HCT116 (cell line): ENCODE results near the gene PAMR1. TPM values are rescaled to one million over a fixed set of nuclear protein-coding genes. Genes with fewer than 3 reads are reported as not detected.

Experiments
- ATAC-seq: fragments of 200-7000 bp; cut with Tn5 transposase; 2 replicates; pipeline ENCODE4 v1.9.1; 2020; ENCODE audit warnings: mild to moderate bottlenecking, moderate library complexity
- BruUV-seq: library from RNA; stranded (reverse); fragments of 400-500 nt; replicated peaks from 2 replicates; lab custom pipeline; 2021; lab: Mats Ljungman, UMichigan
- CTCF ChIA-PET: fragments of 300-600 bp; sonication (Branson Sonifier 250); formaldehyde crosslinking; loops from one replicate; lab custom pipeline; 2021; ENCODE audit warnings: antibody characterized with exemption; lab: Charles Lee
- POLR2A ChIA-PET: fragments of 300-600, 350-600 bp; sonication (Branson Sonifier 250); formaldehyde crosslinking; loops from one replicate; lab custom pipeline; 2021; ENCODE audit warnings: antibody characterized with exemption; lab: Charles Lee
- RAD21 ChIA-PET, 2 experiments: fragments of 300-600 bp; sonication (Branson Sonifier 250); formaldehyde crosslinking; loops; one replicate each; lab custom pipeline; 2023; ENCODE audit warnings: low total read pairs in 2 of 2; ENCODE audit not compliant: uncharacterized antibody in 2 of 2, unreplicated experiment in 2 of 2, low non-redundant PET in 1 of 2; lab: Charles Lee
- DNase-seq: peaks from one replicate; pipeline ENCODE4 v3.0.0-alpha.2; 2010; ENCODE audit warnings: low read depth, low spot score
- H2AFZ ChIP-seq: fragments of 200-600 bp; shearing (Covaris generic), sonication (generic); 2 replicates; pipeline ENCODE4 v1.6.1; 2017; ENCODE audit warnings: low read depth, mixed run types, mixed read lengths, antibody characterized with exemption, low read length; ENCODE audit not compliant: poor library complexity, severe bottlenecking
- H3K27ac ChIP-seq: 2 replicates; pipeline ENCODE4 v1.5.1; 2012; ENCODE audit warnings: low read depth, low read length
- H3K27me3 ChIP-seq: fragments of 200-600 bp; sonication (generic); 2 replicates; pipeline ENCODE4 v1.6.1; 2016; ENCODE audit warnings: mixed run types, low read length, mixed read lengths; ENCODE audit not compliant: insufficient read depth
- H3K36me3 ChIP-seq, 2 experiments: fragments of 200-500 bp in 1 of 2; fragments of 200-600 bp in 1 of 2; sonication (Bioruptor generic) in 1 of 2; sonication (generic) in 1 of 2; 2 replicates each; pipeline versions ENCODE4 v1.5.1 to v1.6.1; 2014 to 2016; ENCODE audit warnings: low read length in 2 of 2, inconsistent platforms in 1 of 2, mixed read lengths in 1 of 2, mixed run types in 1 of 2; ENCODE audit not compliant: insufficient read depth in 2 of 2, control insufficient read depth in 1 of 2
- H3K4me1 ChIP-seq, 2 experiments: fragments of 200-600 bp in 1 of 2; sonication (generic) in 1 of 2; 2 replicates each; pipeline versions ENCODE4 v1.5.1 to v1.6.1; 2012 to 2017; ENCODE audit warnings: low read length in 2 of 2, inconsistent platforms in 1 of 2, mild to moderate bottlenecking in 1 of 2, mixed read lengths in 1 of 2, mixed run types in 1 of 2, moderate library complexity in 1 of 2; ENCODE audit not compliant: insufficient read depth in 2 of 2, control insufficient read depth in 1 of 2
- H3K4me2 ChIP-seq: fragments of 200-600 bp; sonication (generic); 2 replicates; pipeline ENCODE4 v1.6.1; 2017; ENCODE audit warnings: mixed run types, low read length, mixed read lengths
- H3K4me3 ChIP-seq, 2 experiments: fragments of 200-600 bp in 1 of 2; sonication (generic) in 1 of 2; replicated peaks in 1 of 2; 2 replicates each; pipeline ENCODE4 v1.5.1; 2011 to 2016; ENCODE audit warnings: low read length in 2 of 2, control low read depth in 1 of 2, low read depth in 1 of 2, mild to moderate bottlenecking in 1 of 2, mixed read lengths in 1 of 2, mixed run types in 1 of 2
- H3K79me2 ChIP-seq: fragments of 200-600 bp; sonication (generic); 2 replicates; pipeline ENCODE4 v1.6.1; 2017; ENCODE audit warnings: mild to moderate bottlenecking, mixed run types, low read length, moderate library complexity, mixed read lengths; ENCODE audit not compliant: insufficient read depth
- H3K9ac ChIP-seq: fragments of 200-600 bp; sonication (generic); 2 replicates; pipeline ENCODE4 v1.6.1; 2016; ENCODE audit warnings: low read length, mixed read lengths
- H3K9me2 ChIP-seq: fragments of 200-600 bp; sonication (generic), shearing (Covaris generic); 2 replicates; pipeline ENCODE4 v1.6.1; 2017; ENCODE audit warnings: mixed run types, mild to moderate bottlenecking, moderate library complexity; ENCODE audit not compliant: insufficient read depth
- H3K9me3 ChIP-seq, 2 experiments: fragments of 200-500 bp in 1 of 2; fragments of 200-600 bp in 1 of 2; sonication (Bioruptor generic) in 1 of 2; sonication (generic) in 1 of 2; 2 replicates each; pipeline ENCODE4 v1.6.1; 2014 to 2017; ENCODE audit warnings: low read length in 2 of 2, mixed read lengths in 2 of 2, inconsistent platforms in 1 of 2, low read depth in 1 of 2, mild to moderate bottlenecking in 1 of 2, mixed run types in 1 of 2, moderate library complexity in 1 of 2; ENCODE audit not compliant: control insufficient read depth in 1 of 2, insufficient read depth in 1 of 2
- H4K20me1 ChIP-seq: fragments of 200-600 bp; sonication (generic), shearing (Covaris generic); 2 replicates; pipeline ENCODE4 v1.6.1; 2017; ENCODE audit warnings: mixed run types, mild to moderate bottlenecking, moderate library complexity; ENCODE audit not compliant: insufficient read depth
- EGR1 ChIP-seq: IDR thresholded peaks from 2 replicates; pipeline ENCODE4 v1.6.1; 2012; ENCODE audit warnings: low read depth
- JUND ChIP-seq: IDR thresholded peaks from 2 replicates; pipeline ENCODE4 v1.6.1; 2012
- REST ChIP-seq: IDR thresholded peaks from 2 replicates; pipeline ENCODE4 v1.6.1; 2012; ENCODE audit warnings: low read depth
- TCF7L2 ChIP-seq: IDR thresholded peaks from 2 replicates; pipeline ENCODE4 v1.7.0; 2011; ENCODE audit warnings: borderline replicate concordance, inconsistent platforms; ENCODE audit not compliant: insufficient read depth, insufficient read length; ENCODE audit errors: extremely low read depth
- ZFX ChIP-seq: fragments of 450-650 bp; IDR thresholded peaks from 2 replicates; pipeline ENCODE4 v1.6.1; 2017
- intact Hi-C: fragments of 100-400 bp; cut with micrococcal nuclease; formaldehyde crosslinking; loops from 2 replicates; pipeline ENCODE4 v1.10.0; 2022
- total RNA-seq: library from RNA; stranded (reverse); gene quantifications from one replicate; pipeline ENCODE4 v1.2.1, GENCODE V29; 2021; ENCODE audit not compliant: unreplicated experiment
- TF ChIP-seq, protein P1 (sequence below), 3 experiments: fragments of 200-600 bp in 1 of 3; sonication (generic) in 1 of 3; IDR thresholded peaks in 2 of 3; conservative IDR thresholded peaks in 1 of 3; 2 replicates each; pipeline ENCODE4 v1.5.1; 2012 to 2017; ENCODE audit warnings: low read depth in 2 of 3, low read length in 2 of 3, antibody characterized with exemption in 1 of 3, borderline replicate concordance in 1 of 3, control low read depth in 1 of 3, mild to moderate bottlenecking in 1 of 3, mixed read lengths in 1 of 3, mixed run types in 1 of 3, moderate library complexity in 1 of 3; ENCODE audit not compliant: insufficient read depth in 1 of 3

The PAMR1 gene
- total RNA-seq, 1 experiment from 2014 or later, result not detected

DNA sequence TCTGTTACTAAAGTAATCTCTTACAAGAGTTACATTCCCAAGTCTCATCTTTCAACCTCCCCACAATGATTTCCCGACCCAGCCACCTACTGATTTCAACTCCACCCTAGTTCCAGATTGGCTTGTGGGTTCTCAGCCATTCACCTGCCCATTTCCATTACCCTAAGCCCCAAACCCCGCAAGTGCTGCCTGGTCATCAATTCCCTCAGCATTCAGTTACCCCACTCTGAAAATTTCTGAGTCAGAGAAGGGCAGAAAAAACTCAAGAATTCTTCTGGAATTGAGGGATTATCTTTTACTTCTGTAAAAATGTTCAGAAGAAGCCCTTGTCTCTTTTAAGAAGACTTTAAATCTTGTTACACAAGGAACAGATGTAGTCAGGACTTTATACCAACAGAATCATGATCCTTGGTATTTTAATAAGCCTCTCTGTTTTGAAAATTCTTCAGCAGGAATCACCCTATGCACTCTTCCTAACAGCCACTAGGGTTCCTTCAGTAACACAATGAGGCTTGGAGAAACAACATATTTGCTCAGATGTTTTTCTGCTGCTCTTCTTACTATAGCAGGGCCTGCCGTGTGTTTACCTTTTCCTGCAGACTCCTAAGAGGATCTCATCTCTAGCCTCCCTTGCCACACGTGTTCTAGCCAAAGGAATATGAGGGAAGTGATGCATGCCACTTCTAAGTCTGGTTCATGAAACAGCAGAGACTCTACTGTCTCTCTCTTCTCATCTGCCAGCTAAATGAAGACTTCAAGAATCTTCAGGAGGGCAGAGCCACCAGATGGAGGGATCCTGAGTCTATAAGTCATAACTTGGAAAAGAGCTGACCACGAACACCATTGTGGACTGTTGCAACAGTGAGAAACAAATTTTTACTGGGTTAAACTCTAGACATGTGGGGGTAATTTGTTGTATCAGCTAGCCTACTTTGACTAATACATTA lies 29.3 kb upstream of the PAMR1 start:
- H3K36me3 ChIP-seq, result no peaks in the 10 kb centered on the region
- no peaks in the 10 kb centered on the region for H3K79me2 ChIP-seq
- intact Hi-C loops, result no loop called here
- no peaks in the 10 kb centered on the region for H3K9me2 ChIP-seq
- no peaks in the 10 kb centered on the region for H3K9me3 ChIP-seq
- ChIA-PET CTCF (no interaction called here), POLR2A (no interaction called here), RAD21 (no interaction called here)
- no peak overlapping the region for H3K27ac ChIP-seq
- DNase-seq, result no peak
- H3K9ac ChIP-seq, result no peak overlapping the region
- H3K27me3 ChIP-seq, result no peaks in the 10 kb centered on the region
- peak overlapping the region; percentile 18 for H2AFZ ChIP-seq
- no peak for TF ChIP-seq JUND
- TF ChIP-seq ZFX, result no peak
- no peak for TF ChIP-seq EGR1
- no peak for TF ChIP-seq TCF7L2
- TF ChIP-seq, protein P1, sequence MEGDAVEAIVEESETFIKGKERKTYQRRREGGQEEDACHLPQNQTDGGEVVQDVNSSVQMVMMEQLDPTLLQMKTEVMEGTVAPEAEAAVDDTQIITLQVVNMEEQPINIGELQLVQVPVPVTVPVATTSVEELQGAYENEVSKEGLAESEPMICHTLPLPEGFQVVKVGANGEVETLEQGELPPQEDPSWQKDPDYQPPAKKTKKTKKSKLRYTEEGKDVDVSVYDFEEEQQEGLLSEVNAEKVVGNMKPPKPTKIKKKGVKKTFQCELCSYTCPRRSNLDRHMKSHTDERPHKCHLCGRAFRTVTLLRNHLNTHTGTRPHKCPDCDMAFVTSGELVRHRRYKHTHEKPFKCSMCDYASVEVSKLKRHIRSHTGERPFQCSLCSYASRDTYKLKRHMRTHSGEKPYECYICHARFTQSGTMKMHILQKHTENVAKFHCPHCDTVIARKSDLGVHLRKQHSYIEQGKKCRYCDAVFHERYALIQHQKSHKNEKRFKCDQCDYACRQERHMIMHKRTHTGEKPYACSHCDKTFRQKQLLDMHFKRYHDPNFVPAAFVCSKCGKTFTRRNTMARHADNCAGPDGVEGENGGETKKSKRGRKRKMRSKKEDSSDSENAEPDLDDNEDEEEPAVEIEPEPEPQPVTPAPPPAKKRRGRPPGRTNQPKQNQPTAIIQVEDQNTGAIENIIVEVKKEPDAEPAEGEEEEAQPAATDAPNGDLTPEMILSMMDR (IDR thresholded peaks at IDR 0.05 in 2 of 3, conservative IDR thresholded peaks at IDR 0.05 in 1 of 3; ENCODE audit: borderline replicate concordance in 1 of 3, insufficient read depth in 1 of 3, low read depth in 2 of 3, low read length in 2 of 3), result peak in 2 of 3 experiments; percentile 49 to 56; a peak in 4 of 6 replicates
- no peak for TF ChIP-seq REST
- H3K4me3 ChIP-seq, result no peak overlapping the region
- H3K4me1 ChIP-seq, result peaks cover 8% of the 10 kb centered on the region in 2 experiments; a peak in 3 of 4 replicates
- no peaks in the 10 kb centered on the region for H4K20me1 ChIP-seq
- peak; percentile 77 for ATAC-seq
- no peak overlapping the region for H3K4me2 ChIP-seq
- no TSS peak for BruUV-seq
